HG03439 (cell line): ENCODE results near the gene LDHAL6B.
A peak's percentile ranks its signal among the peaks of the same experiment; 100 is the strongest.

Experiments
- ATAC-seq: cut with Tn5 transposase; IDR thresholded peaks from one replicate; pipeline ENCODE4 v1.9.1; 2021; ENCODE audit warnings: mild to moderate bottlenecking, moderate library complexity; ENCODE audit not compliant: unreplicated experiment

The LDHAL6B gene

DNA sequence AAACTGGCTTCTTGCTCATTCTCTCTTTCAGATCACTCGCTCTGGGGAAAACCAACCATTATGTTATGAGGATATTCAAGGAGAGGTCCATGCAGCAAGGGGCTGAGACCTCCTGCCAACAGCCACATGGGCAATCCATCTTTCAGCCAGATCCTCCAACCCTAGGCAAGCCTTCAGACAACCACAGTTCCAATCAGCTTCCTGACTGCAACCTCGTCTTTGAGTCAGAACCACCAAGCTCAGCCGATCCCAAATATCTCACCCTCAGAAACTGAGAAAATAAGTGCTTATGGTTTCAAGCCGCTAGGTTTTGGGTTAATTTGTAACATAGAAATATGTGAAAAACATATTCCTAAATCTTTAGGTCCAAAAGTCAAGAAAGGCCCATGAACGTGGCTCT, 10.3 kb downstream of the LDHAL6B start:
- no peak for ATAC-seq

DNA sequence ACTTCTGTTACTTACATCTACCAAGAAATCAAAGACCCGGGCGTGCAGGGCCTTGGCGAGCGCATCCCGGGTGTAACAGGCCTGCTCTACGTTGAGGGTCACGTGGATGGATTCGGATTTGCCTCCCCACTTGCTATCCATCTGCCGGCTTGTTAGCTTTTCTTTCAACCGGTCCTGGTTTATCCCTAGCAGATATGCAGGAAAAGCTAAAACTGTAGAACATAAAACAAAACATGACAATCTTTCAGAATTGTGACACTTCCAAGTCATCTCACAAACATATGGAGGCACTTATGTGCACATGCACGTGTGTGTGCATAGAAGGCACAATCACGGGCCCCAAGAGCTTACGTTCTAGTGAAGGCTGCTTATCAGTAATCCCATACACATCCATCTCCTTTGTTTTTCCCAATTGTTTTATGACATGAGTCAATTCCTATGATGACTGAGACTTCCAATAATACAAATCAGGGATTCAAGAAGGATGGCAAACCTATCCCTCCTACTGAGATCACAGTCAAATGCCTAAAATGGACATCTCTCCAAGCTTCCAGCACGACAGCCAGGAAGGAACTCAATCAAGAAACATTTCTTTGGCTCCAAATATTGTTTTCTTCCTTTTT, 11.3 kb downstream of the LDHAL6B start:
- no peak for ATAC-seq

DNA sequence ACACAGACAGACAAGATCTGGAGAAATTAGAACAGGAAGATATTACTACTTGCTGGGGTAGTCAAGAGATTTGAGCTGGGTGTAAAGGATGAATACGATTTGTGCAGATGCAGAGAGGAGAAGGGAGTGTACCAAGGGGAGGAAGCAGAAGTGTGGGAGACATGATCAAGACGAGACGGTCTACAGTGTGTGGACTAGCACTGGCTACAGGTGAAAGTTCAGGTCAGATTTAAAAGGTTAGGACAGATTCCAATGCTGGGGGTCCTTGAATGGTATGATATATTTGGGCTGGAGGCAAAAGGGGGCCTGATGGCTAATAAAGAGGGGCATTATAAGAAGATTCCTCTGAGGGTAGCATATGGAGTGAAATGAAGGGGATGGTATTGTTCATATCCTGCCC, 12.1 kb downstream of the LDHAL6B start:
- no peak for ATAC-seq

GRCh38 chr15:59221511-59222505, 15.2 kb downstream of the LDHAL6B start:
- ATAC-seq, result no peak

GRCh38 chr15:59222906-59223550, 16.4 kb downstream of the LDHAL6B start:
- ATAC-seq, result no peak

- ATAC-seq, result no peak
Observed at GRCh38 chr15:59223736-59224135, 17.1 kb downstream of the LDHAL6B start.

- ATAC-seq, result no peak
Observed at GRCh38 chr15:59224474-59224873, 17.8 kb downstream of the LDHAL6B start.

DNA sequence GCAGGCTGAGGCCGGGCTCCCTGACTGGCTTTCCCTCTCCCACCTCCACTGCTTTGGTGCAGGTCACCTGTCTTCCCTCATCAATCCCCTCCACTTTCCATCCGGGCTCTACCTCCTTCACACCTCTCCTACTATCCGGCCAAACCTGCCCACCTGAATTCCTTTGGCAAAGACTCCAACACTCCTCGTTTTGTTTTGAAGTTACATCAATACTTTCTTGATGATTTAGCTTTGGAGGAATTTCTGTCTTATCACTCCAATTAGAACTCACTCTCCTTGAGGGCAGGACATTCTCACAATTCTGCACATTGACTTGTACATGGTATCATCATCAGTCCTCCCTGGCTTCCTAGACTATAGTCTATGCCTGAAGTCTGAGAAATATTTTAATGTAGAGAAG, 20.4 kb downstream of the LDHAL6B start:
- no peak for ATAC-seq

- no peak for ATAC-seq
Observed at GRCh38 chr15:59229015-59229414, 22.4 kb downstream of the LDHAL6B start.

GRCh38 chr15:59229453-59229852, 22.8 kb downstream of the LDHAL6B start:
- ATAC-seq, result no peak

DNA sequence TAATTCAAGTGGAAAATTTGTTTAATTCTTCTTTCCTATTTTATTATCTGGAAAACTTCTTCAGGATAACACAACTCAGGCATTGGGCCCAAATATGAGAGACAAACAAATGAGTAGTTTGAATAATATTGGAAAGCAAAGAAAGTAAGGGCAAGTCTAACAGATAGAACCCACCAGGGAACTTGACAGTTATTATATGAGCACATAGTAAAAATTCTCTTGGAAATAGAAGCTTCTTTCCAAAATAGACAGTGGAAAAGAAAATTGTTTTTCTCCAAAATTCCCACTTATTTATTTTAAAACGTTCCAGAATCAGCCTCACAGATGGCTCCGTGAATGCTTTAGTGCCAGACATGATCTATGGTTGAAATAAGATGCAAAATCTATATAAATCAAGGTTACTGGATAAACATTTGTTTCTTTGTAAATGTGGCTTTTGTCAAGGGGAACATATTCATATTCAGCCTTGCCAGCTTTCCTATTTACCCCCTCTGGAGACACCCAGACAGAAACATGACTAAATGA, 23.9 kb downstream of the LDHAL6B start:
- ATAC-seq, result no peak

DNA sequence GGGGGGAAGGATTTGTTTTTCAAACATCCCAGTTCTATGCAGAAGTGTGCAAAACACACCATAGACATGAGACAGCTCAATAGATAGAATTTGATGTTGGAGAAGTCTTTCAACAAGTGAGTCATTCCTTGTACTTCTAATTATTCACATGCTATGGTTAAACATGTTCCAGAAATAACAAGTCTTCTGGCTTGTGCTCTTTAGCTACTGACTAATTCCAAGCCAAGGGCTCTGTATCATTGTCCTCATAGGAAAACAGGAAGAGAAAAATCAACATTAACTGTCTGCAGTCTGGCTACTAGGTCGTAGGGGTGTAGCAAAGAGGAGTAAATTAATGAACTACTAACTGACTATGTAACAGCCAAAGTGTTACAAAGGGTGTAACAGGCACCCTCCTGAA, 25.8 kb downstream of the LDHAL6B start:
- no peak for ATAC-seq

GRCh38 chr15:59236394-59236793, 29.8 kb downstream of the LDHAL6B start:
- ATAC-seq, result no peak

DNA sequence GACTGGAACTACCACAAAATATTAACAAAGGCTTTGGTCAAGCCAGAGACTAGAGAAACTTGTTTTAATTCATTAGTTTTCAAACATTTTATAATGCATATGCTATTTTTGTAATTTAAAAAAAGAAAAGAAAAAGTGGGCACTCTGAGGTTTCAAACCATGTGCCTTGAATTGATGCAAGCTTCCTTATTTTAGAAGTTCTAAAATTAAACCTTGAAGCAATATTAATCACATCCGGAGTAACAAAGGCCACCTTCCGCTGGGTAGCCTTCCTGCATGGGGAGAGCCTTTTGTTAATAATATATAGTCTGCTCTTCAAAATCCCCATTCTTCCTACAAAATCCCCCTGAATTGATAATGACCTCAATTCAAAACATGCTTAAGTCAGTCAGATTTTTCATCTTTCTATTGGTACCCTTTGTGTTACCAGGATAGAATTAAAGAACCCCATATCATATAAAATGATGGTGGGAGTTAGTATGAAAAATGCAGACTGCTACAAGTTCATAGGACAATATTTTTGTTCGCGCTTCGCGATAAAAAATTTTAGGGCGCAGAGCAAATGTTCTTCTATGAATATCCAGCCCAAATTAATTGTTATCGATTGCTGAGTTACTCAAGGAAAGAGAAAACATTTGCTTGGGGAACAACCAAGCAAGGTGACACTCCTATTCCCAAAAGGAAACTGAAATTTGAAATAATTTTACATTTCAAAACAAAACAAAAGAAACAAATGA, 30.6 kb downstream of the LDHAL6B start:
- peak; percentile 51 for ATAC-seq

DNA sequence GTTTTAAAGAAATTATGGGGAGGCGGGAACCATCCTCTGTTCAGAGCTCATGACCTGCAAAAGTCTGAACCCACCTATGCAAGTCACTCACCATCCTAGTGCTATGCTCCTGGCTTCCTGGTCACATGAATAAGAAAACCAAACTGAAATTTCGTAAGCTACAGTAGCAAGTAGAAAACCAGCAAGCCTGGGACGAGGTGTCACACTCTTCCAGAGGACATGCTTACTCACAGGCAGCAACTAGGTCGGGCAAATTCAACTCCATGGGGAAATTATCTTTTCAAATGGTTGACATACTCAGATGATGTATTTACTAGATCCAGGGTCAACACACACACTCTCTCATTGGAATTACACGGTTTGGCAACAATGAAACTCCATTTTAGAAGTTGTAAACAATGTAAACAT, 31.3 kb downstream of the LDHAL6B start:
- peak; percentile 39 for ATAC-seq

- ATAC-seq, result no peak
Observed at GRCh38 chr15:59240036-59240435, 33.4 kb downstream of the LDHAL6B start.

DNA sequence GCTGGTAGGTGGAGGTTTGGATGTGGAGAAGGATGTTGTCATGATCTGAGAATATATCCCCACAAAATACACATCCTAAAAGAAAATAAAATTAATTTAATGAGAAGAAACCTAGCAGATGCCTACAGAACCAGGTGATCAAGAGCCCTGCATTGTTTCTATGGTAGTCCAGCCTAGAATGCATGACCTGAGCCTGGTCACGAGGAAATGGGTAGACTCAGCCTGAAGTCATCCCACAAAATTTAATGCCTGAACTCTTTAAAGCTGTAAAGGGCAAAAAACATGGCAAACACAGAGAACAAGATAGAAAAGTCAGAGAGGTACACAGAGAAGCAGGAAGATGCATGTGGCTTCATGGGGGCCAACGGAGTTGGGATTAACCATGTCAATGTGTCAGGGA, 36.0 kb downstream of the LDHAL6B start:
- no peak for ATAC-seq

GRCh38 chr15:59243622-59244021, 37.0 kb downstream of the LDHAL6B start:
- ATAC-seq, result no peak

GRCh38 chr15:59244337-59244736, 37.7 kb downstream of the LDHAL6B start:
- ATAC-seq, result peak; percentile 78

DNA sequence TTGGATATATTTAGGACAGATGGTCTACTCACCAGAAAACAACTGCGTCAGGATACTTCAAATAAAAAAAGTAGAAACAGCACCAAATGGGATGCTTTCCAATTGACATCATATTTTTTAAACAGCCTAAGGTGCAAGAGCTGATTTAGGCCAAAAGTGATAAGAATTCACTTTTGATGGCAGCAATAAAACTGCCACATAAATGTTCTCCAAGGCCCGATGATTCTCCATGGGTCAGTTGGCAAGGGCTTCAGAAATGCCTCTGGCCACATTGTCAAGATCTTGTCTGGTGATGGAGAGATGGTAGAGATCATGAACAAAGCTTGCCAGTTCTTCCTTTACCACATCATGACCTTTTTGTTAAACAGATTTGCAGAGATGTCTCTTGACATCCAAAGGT, 38.9 kb downstream of the LDHAL6B start:
- no peak for ATAC-seq

DNA sequence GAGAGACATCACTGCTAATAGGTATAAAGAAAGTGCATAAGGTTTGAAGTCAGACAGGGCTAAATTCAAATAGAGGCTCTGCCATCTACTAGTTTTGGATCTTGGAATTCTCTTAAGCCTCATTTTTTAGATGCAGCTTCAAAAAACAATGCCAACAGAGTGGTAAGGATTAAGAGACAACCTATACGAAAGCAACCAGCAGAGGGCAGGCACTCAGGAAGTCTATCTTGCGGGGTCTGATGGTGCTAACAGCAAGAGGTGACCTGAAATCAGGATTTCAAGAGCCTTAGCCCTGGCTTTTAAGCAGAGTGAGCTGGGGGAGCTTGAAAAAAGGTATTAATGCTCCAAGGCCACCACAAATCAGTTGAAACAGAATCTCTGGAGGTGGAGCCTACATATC, 40.7 kb downstream of the LDHAL6B start:
- no peak for ATAC-seq
